Pancreas (tissue), 10 donors: ENCODE results near the gene AAMP. TPM values are rescaled to one million over a fixed set of nuclear protein-coding genes. Genes with fewer than 3 reads are reported as not detected.

ENCODE experiments used
- ATAC-seq, 4 donors: fragments of 200-7000 bp; cut with Tn5 transposase; one replicate each; pipeline versions ENCODE4 v1.8.0 to v1.9.1; 2020; ENCODE audit warnings: mild to moderate bottlenecking in 4 of 4, moderate library complexity in 4 of 4
- DNase-seq, 6 donors: peaks; one replicate each; pipeline ENCODE4 v3.0.0-alpha.2; 2020
- FAIRE-seq: peaks from 2 replicates; lab custom pipeline; 2012; peaks lifted over from hg19 to GRCh38; lab: Jason Lieb, UNC
- H3K27ac ChIP-seq, 4 donors: fragments of 200-600 bp; sonication (generic); 1 replicate in 3 of 4; 2 replicates in 1 of 4; pipeline versions ENCODE4 v1.5.0 to v1.8.0; 2020
- H3K27me3 ChIP-seq, 4 donors: fragments of 200-600 bp; one replicate each; pipeline ENCODE4 v1.8.0; 2021
- H3K36me3 ChIP-seq, 3 donors: fragments of 200-600 bp; sonication (generic) in 1 of 3; one replicate each; pipeline versions ENCODE4 v1.5.0 to v1.8.0; 2020 to 2021
- H3K4me1 ChIP-seq, 3 donors: fragments of 200-600 bp; one replicate each; pipeline ENCODE4 v1.8.0; 2021
- H3K4me3 ChIP-seq, 4 donors: fragments of 200-600 bp; sonication (generic) in 2 of 4; one replicate each; pipeline versions ENCODE4 v1.5.0 to v1.8.0; 2020 to 2021
- H3K9me3 ChIP-seq, 4 donors: fragments of 200-600 bp; one replicate each; pipeline ENCODE4 v1.8.0; 2021
- WGBS, 2 donors: extraction: QIAGEN DNeasy Blood & Tissue Kit; methylation state at CpG; one replicate each; pipeline ENCODE4 v1.1.7; 2013; 5-methylcytosine and 5-hydroxymethylcytosine counted together
- intact Hi-C, 3 donors: fragments of 100-400 bp; cut with DNase I; formaldehyde crosslinking; loops; one replicate each; pipeline versions ENCODE4 v1.11.1 to v1.14.2; 2022
- polyA plus RNA-seq, 2 donors: library from polyadenylated mRNA; stranded (reverse); fragments of 200-250 nt; gene quantifications; one replicate each; pipeline ENCODE4 v1.2.3, GENCODE V29; 2013
- total RNA-seq, 6 donors: library from RNA; stranded (reverse); fragmentation: NEBNext Ultra II Directional in 4 of 6; extraction: Animal tissue kit (Norgen Biotek cat#: 25700) in 4 of 6; gene quantifications; one replicate each; pipeline versions ENCODE4 v1.2.1 to v1.2.4, GENCODE V29; 2021 to 2023
- TF ChIP-seq, protein P1 (sequence below), 4 donors: fragments of 200-600 bp; sonication (generic) in 3 of 4; IDR thresholded peaks; one replicate each; pipeline versions ENCODE4 v1.5.0 to v1.8.0; 2021; ENCODE audit warnings: antibody characterized with exemption in 4 of 4
- donor health status: healthy with polysubstance abuse.
- donor health status: DM: no; HTN: no; CAD: no; lungs with moderate emphysema.
- donor health status: DM: no; HTN: no; CAD: no.
- donor health status: control.
- donor health status: control.
- donor health status: Bipolar disorder and iron deficiency.
- donor health status: DM: yes; HTN: yes; CAD: no.
- donor health status: DM: no; HTN: no; CAD: no.
- donor health status: DM: no; HTN: no; CAD: no.
- donor health status: DM: yes; HTN: yes; CAD: no.

The AAMP gene
- total and polyA plus RNA-seq, 8 donors: 34.0 to 85.5 (median 41.4) TPM

GRCh38 chr2:218284106-218284811, 14.3 kb upstream of the AAMP start:
- FAIRE-seq (no peak), ATAC-seq (peak; percentile 7 to 34 (median 19))
- WGBS, 2 donors: 34 to 38% methylated on average over 16 of the region's 16 CpGs

GRCh38 chr2:218282173-218282991, 12.4 kb upstream of the AAMP start:
- TF ChIP-seq, protein P1, sequence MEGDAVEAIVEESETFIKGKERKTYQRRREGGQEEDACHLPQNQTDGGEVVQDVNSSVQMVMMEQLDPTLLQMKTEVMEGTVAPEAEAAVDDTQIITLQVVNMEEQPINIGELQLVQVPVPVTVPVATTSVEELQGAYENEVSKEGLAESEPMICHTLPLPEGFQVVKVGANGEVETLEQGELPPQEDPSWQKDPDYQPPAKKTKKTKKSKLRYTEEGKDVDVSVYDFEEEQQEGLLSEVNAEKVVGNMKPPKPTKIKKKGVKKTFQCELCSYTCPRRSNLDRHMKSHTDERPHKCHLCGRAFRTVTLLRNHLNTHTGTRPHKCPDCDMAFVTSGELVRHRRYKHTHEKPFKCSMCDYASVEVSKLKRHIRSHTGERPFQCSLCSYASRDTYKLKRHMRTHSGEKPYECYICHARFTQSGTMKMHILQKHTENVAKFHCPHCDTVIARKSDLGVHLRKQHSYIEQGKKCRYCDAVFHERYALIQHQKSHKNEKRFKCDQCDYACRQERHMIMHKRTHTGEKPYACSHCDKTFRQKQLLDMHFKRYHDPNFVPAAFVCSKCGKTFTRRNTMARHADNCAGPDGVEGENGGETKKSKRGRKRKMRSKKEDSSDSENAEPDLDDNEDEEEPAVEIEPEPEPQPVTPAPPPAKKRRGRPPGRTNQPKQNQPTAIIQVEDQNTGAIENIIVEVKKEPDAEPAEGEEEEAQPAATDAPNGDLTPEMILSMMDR (IDR thresholded peaks at IDR 0.05): no peak
- DNase-seq: peak; percentile 84 to 97 (median 94)
- H3K27ac ChIP-seq: peak overlapping the region; percentile 88 to 100 (median 93)
- H3K9me3 ChIP-seq: no peaks in the 10 kb centered on the region
- peak overlapping the region in 1 of 4 donors; percentile 3 for H3K4me3 ChIP-seq
- 19% methylated on average over 17 of the region's 17 CpGs for WGBS, 2 donors
- H3K27me3 ChIP-seq: no peaks in the 10 kb centered on the region
- peak; percentile 59 to 74 (median 65) for ATAC-seq
- H3K36me3 ChIP-seq: peaks cover 3 to 37% (median 28%) of the 10 kb centered on the region in 3 donors
- FAIRE-seq: no peak
- peaks cover 55 to 60% (median 57%) of the 10 kb centered on the region in 3 donors for H3K4me1 ChIP-seq
- intact Hi-C loops: no loop called here

More at GRCh38 chr2:218284106-218284811, 14.3 kb upstream of the AAMP start:
- Histone ChIP-seq H3K4me3 (peak overlapping the region in 2 of 4 donors; percentile 8 to 19), H3K36me3 (peaks cover 0 to 18% (median 9%) of the 10 kb centered on the region in 3 donors), H3K27me3 (no peaks in the 10 kb centered on the region), H3K27ac (peak overlapping the region; percentile 88 to 100 (median 93)), H3K4me1 (peaks cover 71 to 79% (median 76%) of the 10 kb centered on the region in 3 donors), H3K9me3 (no peaks in the 10 kb centered on the region)
- intact Hi-C loops: no loop called here
- DNase-seq: peak in 5 of 6 donors; percentile 63 to 76 (median 69)
- TF ChIP-seq, protein P1 (IDR thresholded peaks at IDR 0.05): no peak

DNA sequence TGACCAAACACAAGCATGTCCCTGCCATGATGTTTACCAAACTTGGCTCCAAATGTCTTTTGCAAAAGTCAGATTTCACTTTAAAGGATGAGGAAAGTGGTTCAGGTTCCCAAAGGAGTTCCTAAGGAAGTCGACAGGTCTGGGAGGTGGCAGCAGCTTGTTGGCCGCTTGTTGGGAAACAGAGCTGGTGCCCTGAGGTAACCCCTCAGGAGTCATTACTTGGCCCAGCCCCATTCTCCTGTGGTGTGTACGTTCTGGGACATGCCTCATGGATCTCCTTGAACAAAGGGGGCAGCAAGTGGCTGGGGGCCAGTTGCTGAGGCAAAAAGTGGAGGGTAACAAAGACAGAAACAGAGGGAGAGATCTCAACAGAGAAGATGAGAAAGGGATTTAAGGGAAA, 11.5 kb upstream of the AAMP start:
- H3K36me3 ChIP-seq: peaks cover 3 to 46% (median 37%) of the 10 kb centered on the region in 3 donors
- TF ChIP-seq, protein P1 (IDR thresholded peaks at IDR 0.05): no peak
- FAIRE-seq (no peak), DNase-seq (peak in 3 of 6 donors; percentile 66 to 78 (median 72)), ATAC-seq (peak; percentile 8 to 40 (median 20))
- intact Hi-C loops: no loop called here
- no peaks in the 10 kb centered on the region for H3K27me3 ChIP-seq
- H3K4me1 ChIP-seq: peaks cover 48 to 53% (median 49%) of the 10 kb centered on the region in 3 donors
- WGBS, 2 donors: 19 to 22% methylated on average over 3 of the region's 3 CpGs
- H3K27ac ChIP-seq: peak overlapping the region; percentile 88 to 100 (median 93)
- no peak overlapping the region for H3K4me3 ChIP-seq
- H3K9me3 ChIP-seq: no peaks in the 10 kb centered on the region

DNA sequence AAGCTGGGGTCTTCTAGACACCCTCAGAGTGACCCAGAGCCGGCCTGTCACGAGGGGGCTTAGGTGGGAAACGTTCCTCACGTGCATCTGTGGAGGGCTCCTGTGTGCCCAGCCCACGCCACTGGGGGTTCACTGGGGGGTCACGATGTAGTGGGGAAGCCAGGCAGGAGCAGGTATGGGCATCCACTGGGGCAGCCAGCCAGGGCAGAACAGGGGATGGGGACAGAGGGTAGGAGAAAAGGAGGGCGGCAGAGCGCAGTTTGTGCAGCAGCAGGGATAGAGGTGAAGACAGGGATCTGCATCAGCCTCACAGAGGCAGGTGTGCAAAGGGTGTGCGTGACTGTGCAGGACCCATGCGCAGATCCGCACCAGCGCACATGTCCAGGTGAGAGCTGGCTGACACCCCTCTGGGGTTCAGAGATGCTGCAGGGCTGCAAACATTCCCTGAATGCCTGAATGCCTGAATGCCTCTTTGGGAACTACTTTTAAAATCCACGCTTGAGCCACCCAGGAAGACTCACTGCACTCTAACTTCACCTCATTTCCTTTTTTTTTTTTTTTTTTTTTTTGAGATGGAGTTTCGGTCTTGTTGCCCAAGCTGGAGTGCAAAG, 10.4 kb upstream of the AAMP start:
- intact Hi-C loops: no loop called here
- FAIRE-seq: no peak
- DNase-seq: peak in 1 of 6 donors; percentile 13
- Histone ChIP-seq H3K9me3 (no peaks in the 10 kb centered on the region), H3K27me3 (no peaks in the 10 kb centered on the region), H3K4me1 (peaks cover 37 to 42% (median 38%) of the 10 kb centered on the region in 3 donors), H3K27ac (no peak overlapping the region), H3K4me3 (no peak overlapping the region), H3K36me3 (peaks cover 8 to 57% (median 47%) of the 10 kb centered on the region in 3 donors)
- 85 to 89% methylated on average over 14 of the region's 14 CpGs for WGBS, 2 donors
- TF ChIP-seq, protein P1 (IDR thresholded peaks at IDR 0.05): no peak
- ATAC-seq: no peak
